Calu3 (cell line): Measurements from ENCODE around the gene SNAPC4. TPM values are rescaled to one million over a fixed set of nuclear protein-coding genes. Genes with fewer than 3 reads are reported as not detected.

ENCODE experiments used
- BruUV-seq: library from RNA; stranded (reverse); fragments of 400-500 nt; replicated peaks from 2 replicates; lab custom pipeline; 2021; lab: Mats Ljungman, UMichigan
- CTCF ChIA-PET: fragments of 300-600 bp; sonication (Branson Sonifier 250); formaldehyde crosslinking; loops from one replicate; lab custom pipeline; 2022; ENCODE audit warnings: antibody characterized with exemption; lab: Charles Lee
- DNase-seq: peaks from one replicate; pipeline ENCODE4 v3.0.0; 2022
- H3K27ac Mint-ChIP-seq: one replicate; pipeline ENCODE4 v1.8.0; 2022; ENCODE audit warnings: mixed read lengths; ENCODE audit not compliant: unreplicated experiment
- H3K27me3 Mint-ChIP-seq: one replicate; pipeline ENCODE4 v1.8.0; 2022; ENCODE audit warnings: mixed read lengths; ENCODE audit not compliant: unreplicated experiment
- H3K36me3 Mint-ChIP-seq: one replicate; pipeline ENCODE4 v1.8.0; 2022; ENCODE audit warnings: mild to moderate bottlenecking, moderate library complexity, mixed read lengths; ENCODE audit not compliant: insufficient read depth, unreplicated experiment
- H3K4me1 Mint-ChIP-seq: one replicate; pipeline ENCODE4 v1.8.0; 2022; ENCODE audit warnings: mild to moderate bottlenecking, low read depth, mixed read lengths; ENCODE audit not compliant: unreplicated experiment
- H3K4me3 Mint-ChIP-seq: one replicate; pipeline ENCODE4 v1.8.0; 2022; ENCODE audit warnings: mild to moderate bottlenecking, low read depth, moderate library complexity, mixed read lengths; ENCODE audit not compliant: unreplicated experiment
- H3K9me3 Mint-ChIP-seq: one replicate; pipeline ENCODE4 v1.8.0; 2022; ENCODE audit warnings: low read depth, mixed read lengths; ENCODE audit not compliant: unreplicated experiment
- CTCF ChIP-seq: fragments of 200-600 bp; IDR thresholded peaks from one replicate; pipeline ENCODE4 v1.8.0; 2022; ENCODE audit warnings: antibody characterized with exemption; ENCODE audit not compliant: unreplicated experiment
- intact Hi-C: fragments of 100-400 bp; cut with micrococcal nuclease; formaldehyde crosslinking; loops from one replicate; pipeline ENCODE4 v1.10.0; 2022; ENCODE audit not compliant: unreplicated experiment
- total RNA-seq: library from RNA; stranded (reverse); gene quantifications from 2 replicates; pipeline ENCODE4 v1.2.3, GENCODE V29; 2022

SNAPC4 gene
- total RNA-seq, 1 experiment from 2014 or later, result 10.5 TPM

GRCh38 chr9:136393531-136393930, 6.4 kb downstream of the SNAPC4 start:
- Mint-ChIP-seq H3K9me3 (no peaks in the 10 kb centered on the region), H3K27me3 (no peaks in the 10 kb centered on the region), H3K4me1 (no peaks in the 10 kb centered on the region), H3K36me3 (peaks cover 23% of the 10 kb centered on the region), H3K27ac (no peak overlapping the region), H3K4me3 (no peak overlapping the region)
- no peak for TF ChIP-seq CTCF
- intact Hi-C loops, result no loop called here
- no peak for DNase-seq
- BruUV-seq, result no TSS peak
- CTCF ChIA-PET, result no interaction called here

- no peaks in the 10 kb centered on the region for H3K9me3 Mint-ChIP-seq
- no peak for DNase-seq
- H3K27ac Mint-ChIP-seq, result no peak overlapping the region
- no peak overlapping the region for H3K4me3 Mint-ChIP-seq
- CTCF ChIA-PET, result no interaction called here
- BruUV-seq, result no TSS peak
- peaks cover 23% of the 10 kb centered on the region for H3K36me3 Mint-ChIP-seq
- intact Hi-C loops, result no loop called here
- no peaks in the 10 kb centered on the region for H3K4me1 Mint-ChIP-seq
- no peaks in the 10 kb centered on the region for H3K27me3 Mint-ChIP-seq
- TF ChIP-seq CTCF, result no peak
Measured at GRCh38 chr9:136392538-136393449, 7.2 kb downstream of the SNAPC4 start.

- no peak overlapping the region for H3K4me3 Mint-ChIP-seq
- no peaks in the 10 kb centered on the region for H3K4me1 Mint-ChIP-seq
- H3K36me3 Mint-ChIP-seq, result peaks cover 31% of the 10 kb centered on the region
- no peaks in the 10 kb centered on the region for H3K27me3 Mint-ChIP-seq
- DNase-seq, result no peak
- no peak overlapping the region for H3K27ac Mint-ChIP-seq
- CTCF ChIA-PET, result no interaction called here
- no peaks in the 10 kb centered on the region for H3K9me3 Mint-ChIP-seq
- no peak for TF ChIP-seq CTCF
- BruUV-seq, result no TSS peak
- intact Hi-C loops, result no loop called here
Measured at GRCh38 chr9:136391737-136392537, 8.0 kb downstream of the SNAPC4 start.

- no peak for TF ChIP-seq CTCF
- CTCF ChIA-PET, result no interaction called here
- Mint-ChIP-seq H3K4me3 (no peak overlapping the region), H3K4me1 (no peaks in the 10 kb centered on the region), H3K36me3 (peaks cover 36% of the 10 kb centered on the region), H3K27ac (no peak overlapping the region), H3K27me3 (no peaks in the 10 kb centered on the region), H3K9me3 (no peaks in the 10 kb centered on the region)
- BruUV-seq, result no TSS peak
- no peak for DNase-seq
- intact Hi-C loops, result no loop called here
Measured at GRCh38 chr9:136389396-136389795, 10.6 kb downstream of the SNAPC4 start.
